Retinal pigment epithelial cell (primary cell): ENCODE results near the gene OR52H1.
A peak's percentile ranks its signal among the peaks of the same experiment; 100 is the strongest.
"Not testable (repeated sequence)": the region's sequence is repeated elsewhere in the genome, so short reads cannot be mapped to it uniquely, and the experiment has no call there.

Source experiments
- DNase-seq: peaks from one replicate; pipeline ENCODE4 v3.0.0-alpha.2; 2010; ENCODE audit warnings: low read depth
- H3K4me3 ChIP-seq: 2 replicates; pipeline ENCODE4 v1.5.1; 2011; ENCODE audit warnings: mild to moderate bottlenecking, low read length, control low read depth, moderate library complexity
- TF ChIP-seq, protein P1 (sequence below): conservative IDR thresholded peaks from 2 replicates; pipeline ENCODE4 v1.5.1; 2011; ENCODE audit warnings: low read depth, low read length, control low read depth, inconsistent platforms

The OR52H1 gene

DNA sequence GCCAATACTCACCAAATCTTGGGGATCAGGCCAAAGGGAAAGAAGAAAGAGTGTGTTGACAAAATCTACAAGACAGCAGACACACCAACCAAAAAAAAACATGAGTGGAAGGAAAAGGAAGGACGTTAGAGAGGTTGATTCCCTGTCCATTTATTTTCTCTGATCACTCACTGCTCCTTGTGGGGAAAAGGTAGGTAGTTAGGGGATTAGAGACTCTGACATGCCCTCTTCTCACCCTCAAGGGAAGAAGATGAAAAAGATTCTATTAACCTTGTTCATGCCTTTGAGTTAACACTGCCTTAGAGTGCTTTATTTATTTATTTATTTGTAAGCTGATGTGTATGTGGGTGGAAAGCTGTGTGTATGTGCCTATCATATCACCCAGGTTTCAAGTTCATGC lies at the start of gene OR52H1:
OR52H1 (minus strand) TSS at position 101 of the 400 bp plus-strand sequence. CDS start 3,035 bp downstream, outside the sequence.
- TF ChIP-seq, protein P1, sequence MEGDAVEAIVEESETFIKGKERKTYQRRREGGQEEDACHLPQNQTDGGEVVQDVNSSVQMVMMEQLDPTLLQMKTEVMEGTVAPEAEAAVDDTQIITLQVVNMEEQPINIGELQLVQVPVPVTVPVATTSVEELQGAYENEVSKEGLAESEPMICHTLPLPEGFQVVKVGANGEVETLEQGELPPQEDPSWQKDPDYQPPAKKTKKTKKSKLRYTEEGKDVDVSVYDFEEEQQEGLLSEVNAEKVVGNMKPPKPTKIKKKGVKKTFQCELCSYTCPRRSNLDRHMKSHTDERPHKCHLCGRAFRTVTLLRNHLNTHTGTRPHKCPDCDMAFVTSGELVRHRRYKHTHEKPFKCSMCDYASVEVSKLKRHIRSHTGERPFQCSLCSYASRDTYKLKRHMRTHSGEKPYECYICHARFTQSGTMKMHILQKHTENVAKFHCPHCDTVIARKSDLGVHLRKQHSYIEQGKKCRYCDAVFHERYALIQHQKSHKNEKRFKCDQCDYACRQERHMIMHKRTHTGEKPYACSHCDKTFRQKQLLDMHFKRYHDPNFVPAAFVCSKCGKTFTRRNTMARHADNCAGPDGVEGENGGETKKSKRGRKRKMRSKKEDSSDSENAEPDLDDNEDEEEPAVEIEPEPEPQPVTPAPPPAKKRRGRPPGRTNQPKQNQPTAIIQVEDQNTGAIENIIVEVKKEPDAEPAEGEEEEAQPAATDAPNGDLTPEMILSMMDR = no peak
- DNase-seq = no peak
- no peak within 1 kb of the TSS for H3K4me3 ChIP-seq

DNA sequence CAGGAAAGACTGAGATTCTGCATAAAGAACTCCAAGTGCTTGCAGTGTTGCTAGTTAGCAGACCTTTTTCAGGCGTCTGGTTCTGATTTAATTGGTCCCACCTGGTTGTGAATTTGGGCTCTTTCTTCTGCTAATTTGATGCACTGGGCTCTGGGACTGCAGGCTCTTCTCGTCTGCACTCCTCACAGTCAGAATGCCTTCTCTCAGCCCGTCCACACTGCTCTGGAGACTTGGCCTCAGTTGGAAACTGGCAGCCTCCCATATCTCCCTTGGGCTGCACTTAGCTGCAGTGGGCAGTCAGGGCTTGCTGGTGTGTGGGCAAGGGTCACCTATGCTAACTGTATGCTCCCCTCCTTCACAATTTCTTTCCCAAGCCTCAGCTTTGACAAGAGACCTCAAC lies 49.6 kb upstream of the OR52H1 start:
- no peak for DNase-seq
- no peak overlapping the region for H3K4me3 ChIP-seq
- TF ChIP-seq, protein P1 = no peak

DNA sequence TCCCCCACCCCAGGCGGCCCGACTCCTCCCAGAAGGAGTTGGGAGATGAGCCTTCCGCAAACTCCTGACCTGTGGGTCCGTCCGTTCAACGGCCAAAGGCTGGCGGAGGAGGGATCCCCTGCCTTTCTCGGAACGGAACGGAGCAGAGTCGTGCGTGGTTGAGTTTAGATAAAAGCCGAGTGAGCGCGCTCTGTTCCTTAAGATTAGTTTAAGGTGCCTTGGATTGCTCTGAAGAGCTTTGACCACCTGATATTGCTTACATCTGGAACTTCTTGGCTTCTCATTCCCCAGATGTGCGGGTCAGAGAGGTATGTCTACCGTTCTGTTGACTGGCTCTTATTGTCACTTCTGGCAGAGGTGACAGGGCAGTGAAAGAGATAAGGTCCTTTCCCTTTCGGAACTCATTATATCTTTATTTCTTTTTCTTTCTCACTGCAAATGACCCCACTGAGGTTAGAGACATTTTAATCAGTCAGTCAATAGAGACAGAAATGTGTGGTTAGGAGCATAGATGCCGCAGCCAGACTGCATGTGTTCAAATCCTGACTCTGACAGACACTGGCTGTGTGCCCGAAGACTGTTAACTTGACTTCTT lies 48.4 kb upstream of the OR52H1 start, which contains the start of gene TRIM6:
TRIM6 (plus strand) TSS at position 31 of the 595 bp plus-strand sequence; CDS start at position 292, 261 bp downstream.
- peak within 1 kb of the TSS; percentile 60 for H3K4me3 ChIP-seq
- TF ChIP-seq, protein P1 = no peak
- no peak for DNase-seq

DNA sequence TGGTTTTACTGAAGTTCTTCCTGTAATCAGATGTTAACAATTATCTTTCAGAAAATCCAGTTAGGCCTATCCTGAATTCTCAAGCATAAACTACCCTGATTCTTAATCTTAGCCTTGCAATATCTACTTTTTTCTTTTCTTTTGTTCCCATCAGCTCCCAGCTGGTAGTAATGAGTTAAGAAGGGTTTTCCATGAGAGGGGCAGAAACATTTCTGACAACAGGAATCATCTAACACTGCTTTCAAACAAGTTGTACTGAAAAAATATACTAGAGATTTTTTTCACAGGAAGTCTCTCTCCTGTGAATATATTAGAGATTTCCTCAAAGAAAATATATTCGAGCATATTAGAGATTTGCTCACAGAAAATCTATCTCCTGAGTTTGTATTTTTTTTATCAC lies 44.8 kb upstream of the OR52H1 start:
- TF ChIP-seq, protein P1 = no peak
- no peak overlapping the region for H3K4me3 ChIP-seq
- no peak for DNase-seq

DNA sequence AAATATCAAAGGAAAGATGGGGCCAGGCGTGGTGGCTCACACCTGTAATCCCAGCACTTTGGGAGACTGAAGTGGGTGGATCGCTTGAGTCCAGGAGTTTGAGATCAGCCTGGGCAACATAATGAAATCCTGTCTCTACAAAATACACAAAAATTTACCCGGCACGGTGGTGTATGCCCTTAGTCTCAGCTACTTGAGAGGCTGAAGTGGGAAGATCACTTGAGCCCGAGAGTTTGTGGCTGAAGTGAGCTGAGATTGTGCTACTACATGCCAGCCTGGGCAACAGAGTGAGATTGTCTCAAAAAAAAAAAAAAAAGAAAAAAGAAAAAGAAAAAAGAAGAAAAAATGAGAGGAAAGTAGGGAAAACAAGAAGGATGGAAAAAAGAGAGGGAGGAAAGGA lies 44.3 kb upstream of the OR52H1 start:
- DNase-seq = no peak
- H3K4me3 ChIP-seq = no peak overlapping the region
- TF ChIP-seq, protein P1 = no peak

DNA sequence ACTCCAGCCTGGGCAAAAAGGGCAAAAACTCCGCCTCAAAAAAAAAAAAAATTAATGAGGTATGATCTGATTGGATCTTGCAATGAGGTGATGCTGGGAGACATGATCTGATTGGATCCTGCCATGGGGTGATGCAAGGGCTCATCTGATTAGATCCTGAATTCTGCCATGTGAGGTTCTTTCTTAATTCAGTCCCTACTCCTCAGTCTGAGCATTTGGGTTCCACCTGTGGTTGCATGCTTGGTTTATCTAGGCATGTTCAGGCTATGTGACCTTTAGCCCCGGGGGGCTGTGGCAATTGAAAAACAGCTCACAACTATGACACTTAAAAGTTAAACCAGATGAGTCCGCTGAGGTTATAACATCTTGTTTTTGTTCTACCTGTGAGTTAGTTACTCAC lies 43.3 kb upstream of the OR52H1 start:
- no peak for DNase-seq
- H3K4me3 ChIP-seq = no peak overlapping the region
- TF ChIP-seq, protein P1 = no peak

DNA sequence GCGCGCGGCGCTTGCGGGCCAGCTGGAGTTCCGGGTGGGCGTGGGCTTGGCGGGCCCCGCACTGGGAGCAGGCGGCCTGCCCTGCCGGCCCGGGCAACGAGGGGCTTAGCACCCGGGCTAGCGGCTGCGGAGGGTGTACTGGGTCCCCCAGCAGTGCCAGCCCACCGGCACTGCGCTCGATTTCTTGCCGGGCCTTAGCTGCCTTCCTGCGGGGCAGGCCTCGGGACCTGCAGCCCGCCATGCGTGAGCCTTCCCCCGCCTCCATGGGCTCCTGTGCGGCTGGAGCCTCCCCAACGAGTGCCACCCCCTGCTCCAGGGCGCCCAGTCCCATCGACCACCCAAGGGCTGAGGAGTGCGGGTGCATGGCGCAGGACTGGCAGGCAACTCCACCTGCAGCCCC lies 41.6 kb upstream of the OR52H1 start:
- H3K4me3 ChIP-seq, DNase-seq: not testable (repeated sequence)

DNA sequence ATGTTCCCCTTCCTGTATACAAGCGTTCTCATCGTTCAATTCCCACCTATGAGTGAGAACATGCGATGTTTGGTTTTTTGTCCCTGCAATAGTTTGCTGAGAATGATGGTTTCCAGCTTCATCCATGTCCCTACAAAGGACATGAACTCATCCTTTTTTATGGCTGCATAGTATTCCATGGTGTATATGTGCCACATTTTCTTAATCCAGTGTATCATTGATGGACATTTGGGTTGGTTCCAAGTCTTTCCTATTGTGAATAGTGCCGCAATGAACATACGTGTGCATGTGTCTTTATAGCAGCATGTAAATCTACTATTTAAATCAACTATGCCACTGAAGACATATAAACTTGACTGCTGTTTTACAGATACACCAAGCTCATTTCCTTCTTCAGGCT lies 36.1 kb upstream of the OR52H1 start:
- H3K4me3 ChIP-seq, DNase-seq: not testable (repeated sequence)
